Measurements from ENCODE around the gene MBTD1.
A peak's percentile ranks its signal among the peaks of the same experiment; 100 is the strongest.
"Not testable (repeated sequence)": the region's sequence is repeated elsewhere in the genome, so short reads cannot be mapped to it uniquely, and the experiment has no call there.

The MBTD1 gene

DNA sequence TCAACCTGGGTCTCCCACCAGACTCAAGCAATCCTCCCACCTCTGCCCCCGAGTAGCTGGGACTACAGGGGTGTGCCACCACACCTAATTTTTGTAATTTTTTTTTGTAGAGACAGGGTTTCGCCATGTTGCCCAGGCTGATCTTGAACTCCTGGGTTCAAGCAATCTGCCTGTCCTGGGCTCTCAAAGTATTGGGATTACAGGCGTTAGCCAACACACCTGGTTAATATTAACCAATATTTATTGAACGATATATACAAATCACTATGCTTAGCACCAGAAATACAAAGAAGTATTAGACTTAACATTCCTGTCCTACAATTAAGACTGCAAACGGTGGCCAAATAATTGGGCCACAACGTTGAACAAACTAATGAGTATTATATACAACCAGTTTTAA, 4.2 kb downstream of the MBTD1 start:
- DNase-seq (ENCODE audit: low spot score): no peak

DNA sequence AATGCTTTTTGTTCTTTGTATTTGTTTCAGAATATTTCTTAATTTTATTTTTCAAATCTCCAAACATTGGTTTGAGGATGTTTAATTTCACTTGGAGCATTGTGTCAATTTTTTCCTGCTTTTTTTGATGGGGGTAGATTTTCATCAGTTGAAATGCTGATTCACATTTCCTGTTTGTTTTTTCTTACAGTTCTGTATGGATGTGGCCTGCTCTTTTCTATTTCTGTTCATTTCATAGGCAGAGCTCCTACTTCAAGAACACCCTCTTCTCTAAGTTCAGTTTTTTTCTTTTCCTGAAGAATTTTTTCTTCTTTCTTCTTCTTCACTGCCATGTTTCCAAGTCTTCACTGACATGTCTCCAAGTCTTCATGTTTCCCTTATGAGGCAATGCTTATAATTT, 8.8 kb downstream of the MBTD1 start:
- DNase-seq (ENCODE audit: low spot score): no peak

DNA sequence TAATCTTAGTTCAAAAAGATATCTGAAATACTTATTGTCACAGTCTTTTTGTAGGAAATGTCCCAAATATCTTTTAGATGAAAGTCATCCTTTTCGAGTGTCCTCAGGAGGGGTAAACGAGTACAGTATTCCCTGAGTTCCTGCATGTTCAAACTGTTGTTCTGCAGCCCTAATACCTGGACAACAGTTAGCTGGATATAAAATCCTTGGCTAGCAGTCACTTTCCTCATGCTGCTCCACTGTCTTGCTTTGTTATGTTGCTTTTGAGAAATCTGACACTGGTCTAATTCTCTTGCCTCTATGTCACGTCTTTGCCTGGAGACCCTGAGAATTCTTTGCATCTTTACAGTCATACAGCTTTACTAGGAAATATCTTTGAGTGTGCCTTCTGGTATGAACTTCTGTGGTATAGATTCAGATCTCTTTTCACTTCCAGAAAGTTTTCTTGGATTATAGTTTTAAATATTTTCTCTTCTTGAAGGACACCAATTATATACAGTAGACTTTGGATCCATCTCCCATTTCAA, 9.5 kb downstream of the MBTD1 start:
- no peak for DNase-seq (ENCODE audit: low spot score)

DNA sequence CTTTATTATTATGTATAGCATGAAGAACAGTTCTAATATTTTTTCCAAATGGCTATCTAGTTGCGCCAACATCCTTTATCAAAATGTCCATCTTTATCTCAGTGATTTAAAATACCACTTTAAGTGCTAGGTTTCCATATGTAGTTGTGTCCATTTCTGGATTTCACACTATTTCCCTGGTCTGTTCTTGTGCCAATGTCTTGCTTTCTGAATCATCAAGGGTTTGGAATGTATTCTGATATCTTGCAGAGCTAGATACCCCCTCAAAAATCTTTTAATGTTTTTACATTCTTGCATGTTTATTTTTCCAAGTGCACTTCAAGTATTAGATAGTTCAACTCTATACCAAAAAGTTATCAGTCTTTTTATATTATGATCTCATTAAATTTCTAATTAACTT, 14.3 kb downstream of the MBTD1 start:
- no peak for DNase-seq (ENCODE audit: low spot score)

DNA sequence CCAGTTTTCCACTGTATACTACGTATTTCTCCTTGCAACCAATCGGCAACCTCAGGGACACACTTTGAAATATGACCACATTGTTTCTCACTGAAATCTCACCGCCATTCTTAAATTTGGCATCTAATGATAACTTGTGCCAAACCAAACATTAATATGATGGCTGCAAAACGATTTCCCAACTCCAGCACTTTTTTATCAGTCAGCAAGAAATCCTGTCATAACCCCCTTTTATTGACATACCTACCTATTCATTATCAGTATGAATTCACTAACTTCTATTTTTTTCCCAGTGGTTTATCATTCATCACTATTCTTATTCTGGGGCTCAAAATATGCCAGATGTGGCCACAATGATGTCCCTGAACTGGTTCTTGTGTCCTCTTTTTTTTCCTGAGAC, 15.8 kb downstream of the MBTD1 start:
- DNase-seq (ENCODE audit: low spot score): no peak

DNA sequence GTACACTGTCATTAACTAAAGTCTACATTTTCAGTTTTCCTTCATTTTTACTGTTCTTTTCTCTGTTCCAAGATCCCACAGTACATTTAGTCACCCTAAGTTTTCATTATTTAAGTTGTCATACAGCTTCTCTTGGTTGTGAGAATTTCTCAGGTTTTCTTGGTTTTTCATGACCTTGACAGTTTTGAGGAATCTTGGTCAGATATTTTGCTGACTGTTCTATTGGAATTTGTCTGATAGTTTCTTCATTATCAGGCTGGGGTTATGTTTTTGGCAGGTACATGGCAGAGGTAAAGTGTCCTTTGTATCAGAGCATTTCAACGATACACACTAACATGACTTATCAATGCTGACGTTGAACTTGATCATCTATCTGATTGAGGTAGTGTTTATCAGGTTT, 19.6 kb downstream of the MBTD1 start:
- DNase-seq (ENCODE audit: low spot score): no peak

DNA sequence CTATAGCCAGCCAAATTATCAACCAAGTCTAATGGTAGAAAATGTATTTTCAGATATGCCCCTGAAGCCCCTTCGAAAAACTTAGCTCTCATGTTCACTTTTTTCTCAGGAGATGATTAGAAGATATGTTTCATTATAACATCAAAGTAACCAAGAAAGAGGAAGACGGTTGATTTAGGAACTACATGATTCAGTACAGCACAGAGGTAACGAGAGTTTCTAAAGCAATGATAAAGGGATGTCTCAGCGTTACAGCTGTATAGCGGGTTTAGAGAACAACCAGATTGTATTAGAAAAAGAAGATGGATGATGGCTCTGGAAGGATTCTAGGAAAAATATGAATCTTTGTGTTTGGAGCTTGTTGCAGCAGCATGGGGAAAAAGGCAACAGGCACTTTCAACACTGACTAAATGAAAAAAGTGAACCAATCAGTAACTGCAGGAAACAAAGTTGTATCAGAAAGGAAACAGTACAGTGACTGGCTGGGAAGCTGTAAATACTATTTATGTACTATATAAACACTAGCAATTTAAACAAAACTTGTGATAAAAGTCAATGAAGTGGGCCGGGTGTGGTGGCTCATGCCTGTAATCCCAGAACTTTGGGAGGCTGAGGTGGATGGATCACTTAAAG, 21.5 kb downstream of the MBTD1 start:
- DNase-seq (ENCODE audit: low spot score): no peak

DNA sequence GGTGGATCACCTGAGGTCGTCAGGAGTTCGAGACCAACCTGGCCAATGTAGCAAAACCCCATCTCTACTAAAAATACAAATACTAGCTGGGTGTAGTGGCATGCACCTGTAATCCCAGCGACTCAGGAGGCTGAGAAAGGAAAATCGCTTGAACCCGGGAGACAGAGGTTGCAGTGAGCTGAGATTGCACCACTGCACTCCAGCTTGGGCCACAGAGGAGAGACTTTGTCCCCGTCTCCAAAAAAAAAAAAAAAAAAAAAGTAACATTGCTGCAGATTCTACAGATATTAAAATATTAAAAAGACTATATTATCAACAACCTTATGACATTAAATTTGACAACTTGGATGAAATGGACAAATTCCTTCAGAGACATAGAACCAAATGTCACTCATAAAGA, 25.7 kb downstream of the MBTD1 start:
- no peak for DNase-seq (ENCODE audit: low spot score)

DNA sequence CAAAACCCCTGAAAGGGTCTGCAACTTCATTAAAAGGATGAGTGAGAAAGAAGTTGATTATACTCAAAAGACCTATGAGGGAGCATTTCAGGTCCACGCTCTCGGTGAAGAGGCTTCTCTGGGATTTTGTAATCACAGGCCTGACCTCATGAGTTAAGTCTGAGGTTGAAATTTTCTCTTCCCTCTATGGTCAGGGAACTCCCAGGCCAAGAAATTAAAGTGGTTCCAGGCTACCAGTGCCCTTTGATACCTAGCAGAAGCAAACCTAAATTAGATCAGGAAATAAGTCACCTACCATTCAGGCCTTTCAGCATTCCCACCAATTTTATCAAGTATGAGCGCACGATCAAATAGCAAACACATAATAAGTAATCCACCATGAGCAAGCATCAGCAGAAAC, 27.9 kb downstream of the MBTD1 start:
- no peak for DNase-seq (ENCODE audit: low spot score)

DNA sequence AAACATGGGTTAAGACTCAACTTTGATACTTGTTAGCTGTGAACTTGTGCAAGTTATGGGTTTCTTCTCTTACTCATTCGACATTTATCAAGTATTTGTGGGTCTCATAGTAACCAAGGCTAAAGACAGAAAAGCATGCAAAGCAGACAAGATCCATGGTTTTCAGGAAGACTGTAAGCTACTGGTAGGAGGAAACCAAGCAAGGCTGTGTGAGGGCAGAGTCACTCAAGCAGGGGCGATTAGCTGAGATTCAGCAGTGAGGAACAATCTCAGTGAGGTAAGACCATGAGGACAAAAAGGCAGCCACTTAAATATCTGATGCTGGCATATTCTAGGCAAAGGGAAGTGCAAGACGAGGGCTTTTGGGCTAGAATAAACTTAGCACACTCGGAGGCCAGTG, 29.5 kb downstream of the MBTD1 start:
- DNase-seq (ENCODE audit: low spot score): no peak

DNA sequence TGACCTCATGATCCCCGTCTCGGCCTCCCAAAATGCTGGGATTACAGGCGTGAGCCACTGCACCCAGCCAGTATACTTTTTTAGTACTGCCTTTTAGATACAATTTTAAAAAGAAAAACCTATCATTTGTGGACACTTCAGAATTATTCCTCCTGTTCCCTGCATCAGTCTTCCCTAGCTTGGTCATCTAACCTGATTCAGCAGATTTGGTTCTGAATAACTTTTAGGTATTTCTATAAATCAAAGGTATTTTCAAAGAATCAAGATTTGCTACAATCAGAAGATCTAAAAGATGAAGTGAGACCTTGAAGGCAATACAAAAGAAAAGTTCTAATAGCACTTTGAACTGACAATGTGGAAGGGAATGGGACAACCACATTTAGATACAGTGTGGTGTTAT, 30.0 kb downstream of the MBTD1 start:
- DNase-seq (ENCODE audit: low spot score): no peak

DNA sequence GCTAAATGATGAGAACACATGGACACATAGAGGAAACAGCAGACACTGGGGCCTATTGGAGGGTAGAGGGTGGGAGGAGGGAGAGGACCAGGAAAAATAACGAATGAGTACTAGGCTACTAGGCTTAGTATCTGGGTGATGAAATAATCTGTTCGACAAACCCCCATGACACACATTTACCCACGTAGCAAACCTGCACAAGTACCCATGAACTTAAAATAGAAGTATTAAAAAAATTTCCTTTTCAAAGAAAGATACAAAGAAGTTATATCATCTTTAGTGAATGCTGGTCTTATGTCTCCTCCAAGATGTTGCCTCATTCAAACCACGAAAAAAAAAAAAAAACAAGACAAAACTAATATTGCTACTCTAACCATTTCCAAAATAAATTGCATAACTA, 31.7 kb downstream of the MBTD1 start:
- DNase-seq (ENCODE audit: low spot score): no peak

DNA sequence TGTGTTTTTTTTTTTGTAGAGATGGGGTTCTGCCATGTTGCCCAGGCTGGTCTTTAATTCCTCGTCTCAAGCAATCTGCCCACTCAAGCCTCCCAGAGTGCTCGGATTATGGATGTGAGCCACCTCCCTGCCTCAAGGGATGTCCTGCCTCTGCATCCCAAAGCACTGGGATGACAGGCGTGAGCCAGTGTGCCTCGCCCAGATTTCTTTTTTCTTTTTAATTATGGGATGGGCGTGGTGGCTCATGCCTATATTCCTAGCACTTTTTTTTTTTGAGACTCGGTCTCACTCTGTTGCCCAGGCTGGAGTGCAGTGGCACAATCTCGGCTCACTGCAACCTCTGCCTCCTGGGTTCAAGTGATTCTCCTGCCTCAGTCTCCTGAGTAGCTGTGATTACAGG, 34.3 kb downstream of the MBTD1 start:
- DNase-seq (ENCODE audit: low spot score): not testable (repeated sequence)

DNA sequence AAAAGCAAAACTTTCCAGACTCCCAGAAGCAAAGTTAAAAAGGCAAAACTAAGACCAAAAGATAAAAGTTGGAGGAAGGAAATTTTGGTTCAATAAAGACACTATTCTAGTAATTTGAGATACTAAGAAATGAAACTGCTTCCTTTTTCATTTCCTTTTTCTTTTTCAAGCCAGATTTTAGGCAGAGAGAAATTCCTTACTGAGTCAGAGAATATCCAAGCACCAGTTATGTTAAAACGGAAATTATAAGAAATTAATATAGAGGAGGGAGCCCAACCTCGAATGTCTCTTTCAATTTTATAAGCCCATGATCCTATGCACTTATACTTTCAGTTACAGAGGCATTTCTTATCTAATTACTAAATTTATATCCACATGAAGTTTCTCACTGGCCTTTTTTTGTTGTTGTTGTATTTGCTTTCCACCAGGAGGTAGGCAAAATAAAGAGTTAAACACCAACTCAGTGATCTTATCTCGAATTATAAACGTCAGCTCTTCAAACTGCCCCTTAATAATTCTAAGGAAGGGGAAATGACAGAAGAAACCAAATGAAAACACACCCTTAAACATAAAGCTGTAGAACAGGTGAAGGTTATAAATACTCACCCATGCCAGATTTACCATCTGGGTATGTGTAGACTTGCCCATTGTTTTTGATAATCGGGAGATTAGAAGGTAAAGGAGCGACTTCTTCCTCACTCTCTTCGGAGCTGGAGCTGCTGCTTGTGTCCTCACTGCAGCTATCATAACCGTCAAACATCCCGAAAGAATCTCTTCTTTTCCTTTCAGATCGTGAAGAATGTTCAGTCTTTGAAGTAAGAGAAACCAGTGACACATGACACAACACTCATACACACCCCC, 35.2 kb downstream of the MBTD1 start:
- peak; percentile 17 for DNase-seq (ENCODE audit: low spot score)

DNA sequence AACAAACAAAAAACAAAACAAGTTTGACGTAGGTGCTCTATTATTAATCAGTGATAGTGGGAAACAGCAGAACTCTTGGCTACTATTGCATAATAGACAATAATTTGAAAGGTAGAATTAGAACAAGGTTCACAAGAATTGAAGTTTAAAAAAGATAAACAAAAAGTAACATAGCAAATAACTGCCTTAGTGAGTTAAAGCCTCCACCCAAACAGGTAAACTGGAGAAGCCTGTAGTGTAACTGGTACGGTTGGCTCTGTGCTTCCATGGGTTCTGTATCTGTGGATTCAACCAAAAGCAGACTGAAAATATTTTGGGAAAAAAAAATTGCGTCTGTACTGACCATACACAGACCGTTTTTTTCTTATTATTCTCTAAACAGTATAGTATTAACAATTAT, 38.5 kb downstream of the MBTD1 start:
- DNase-seq (ENCODE audit: low spot score): no peak

DNA sequence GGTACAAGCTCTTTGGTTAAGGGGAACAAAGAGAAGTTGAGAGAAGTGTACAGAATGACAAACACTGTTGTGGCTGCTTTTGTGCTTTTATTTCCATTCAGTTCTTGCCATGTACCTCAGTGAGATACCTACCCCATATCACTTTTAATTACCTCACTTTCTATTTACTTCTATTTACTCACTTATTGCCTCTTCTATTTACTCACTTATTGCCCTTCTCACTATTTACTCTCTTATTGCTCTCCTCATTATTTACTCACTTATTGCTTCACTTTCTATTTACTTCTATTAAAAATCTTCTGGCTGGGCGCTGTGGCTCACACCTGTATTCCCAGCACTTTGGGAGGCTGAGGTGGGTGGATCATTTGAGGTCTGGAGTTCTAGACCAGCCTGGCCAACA, 41.9 kb downstream of the MBTD1 start:
- no peak for DNase-seq (ENCODE audit: low spot score)

DNA sequence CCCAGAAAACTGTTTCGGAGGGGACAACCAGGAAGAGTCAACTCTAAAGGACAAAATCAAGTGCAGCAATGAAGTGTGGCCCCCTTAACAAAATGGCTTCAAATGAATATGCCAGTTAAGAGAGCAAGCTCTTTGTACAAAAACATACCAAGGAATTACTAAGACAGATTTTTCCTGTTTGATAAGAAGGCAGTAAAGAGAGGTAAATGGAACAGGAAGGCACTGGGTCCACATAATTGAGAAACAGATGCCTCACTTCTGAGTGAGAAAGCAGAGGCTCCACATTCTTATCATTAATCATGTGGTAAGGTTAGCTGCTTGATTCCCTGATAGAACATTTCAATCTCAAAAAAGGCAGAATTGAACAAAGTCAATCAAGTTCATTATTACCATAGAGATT, 44.9 kb downstream of the MBTD1 start:
- DNase-seq (ENCODE audit: low spot score): no peak

DNA sequence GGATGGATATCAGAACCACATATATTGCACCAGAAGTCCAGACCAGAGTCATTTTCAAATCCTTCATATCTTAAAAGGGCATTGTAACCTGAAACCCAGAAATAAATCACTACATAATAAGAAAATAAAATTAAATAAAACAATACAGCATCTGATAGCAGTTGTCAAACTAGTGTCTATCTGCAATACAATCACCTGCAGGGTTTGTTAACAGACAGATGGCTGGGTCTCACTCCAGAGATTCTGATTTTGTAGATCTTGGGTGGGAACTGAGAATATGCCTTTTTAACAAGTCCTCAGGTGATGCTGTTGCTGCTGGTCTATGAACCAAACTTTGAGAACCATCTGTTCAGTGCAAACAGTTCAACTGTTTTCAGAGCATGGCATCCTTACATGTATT, 56.0 kb downstream of the MBTD1 start:
- no peak for DNase-seq (ENCODE audit: low spot score)

DNA sequence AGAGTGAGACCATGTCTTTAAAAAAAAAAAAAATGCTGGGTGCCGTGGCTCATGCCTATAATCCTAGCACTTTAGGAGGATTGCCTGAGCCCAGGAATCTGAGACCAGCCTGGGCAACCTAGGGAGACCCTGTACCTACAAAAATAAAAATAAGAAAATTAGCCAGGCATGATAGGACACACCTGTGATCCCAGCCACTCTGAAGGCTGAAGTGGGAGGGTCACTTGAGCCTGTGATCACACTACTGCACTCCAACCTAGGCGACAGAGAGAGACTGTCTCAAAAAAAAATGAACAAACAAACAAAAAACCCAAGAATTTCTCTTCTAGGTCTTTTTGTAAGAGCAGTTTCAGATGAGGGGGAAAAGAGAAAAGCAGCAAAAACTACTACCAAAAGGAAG, 59.0 kb downstream of the MBTD1 start:
- no peak for DNase-seq (ENCODE audit: low spot score)

DNA sequence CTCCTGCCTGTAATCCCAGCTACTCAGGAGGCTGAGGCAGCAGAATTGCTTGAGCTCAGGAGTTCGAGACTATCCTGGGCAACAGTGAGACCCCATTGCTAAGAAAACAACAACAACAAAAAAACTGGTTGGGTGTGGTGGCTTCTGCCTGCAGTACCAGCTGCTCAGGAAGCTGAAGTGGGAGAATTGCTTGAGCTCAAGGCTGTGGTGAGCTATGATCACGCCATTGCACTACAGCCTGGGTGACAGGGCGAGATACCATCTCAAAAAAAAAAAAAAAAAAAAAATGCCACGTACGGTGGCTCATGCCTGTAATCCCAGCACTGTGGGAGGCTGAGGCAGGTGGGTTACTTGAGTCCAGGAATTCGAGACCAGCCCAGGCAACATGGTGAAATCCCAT, 59.6 kb downstream of the MBTD1 start:
- no peak for DNase-seq (ENCODE audit: low spot score)

DNA sequence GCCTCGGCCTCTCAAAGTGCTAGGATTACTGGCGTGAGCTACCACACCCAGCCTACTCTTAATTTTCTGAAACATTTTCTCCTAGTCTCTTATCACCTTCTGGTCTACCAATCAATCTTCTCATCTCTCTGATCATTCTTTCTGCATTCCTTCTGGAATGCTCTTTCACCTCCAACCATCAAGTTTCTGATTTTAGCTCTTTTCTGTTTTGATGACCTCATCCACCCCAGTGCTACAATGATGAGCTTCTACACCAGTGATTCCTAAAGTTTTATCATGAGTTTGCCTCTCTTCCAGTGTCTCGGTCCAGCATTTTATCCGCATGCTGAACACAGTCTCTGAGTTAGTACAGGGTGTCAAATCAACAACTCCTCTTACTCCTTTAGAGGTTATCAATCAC, 62.1 kb downstream of the MBTD1 start:
- no peak for DNase-seq (ENCODE audit: low spot score)

DNA sequence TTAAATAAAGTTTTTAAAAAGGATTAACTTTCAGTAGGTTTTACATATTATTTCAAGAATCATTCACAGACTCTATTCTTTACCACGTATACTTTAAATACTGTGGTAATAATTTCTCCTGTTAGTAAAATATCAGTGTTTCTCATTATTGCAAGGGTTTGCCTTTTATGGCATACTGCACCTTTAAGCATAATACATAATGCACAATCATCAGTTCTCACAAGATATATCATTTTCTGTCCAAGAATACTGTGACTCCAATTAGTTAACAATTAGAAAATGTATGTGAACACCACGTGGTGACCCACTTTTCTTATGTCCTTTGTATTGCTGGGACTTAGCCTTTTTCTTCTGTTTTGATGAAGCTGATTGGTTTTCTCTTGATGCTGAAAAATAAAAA, 68.0 kb downstream of the MBTD1 start:
- no peak for DNase-seq (ENCODE audit: low spot score)

DNA sequence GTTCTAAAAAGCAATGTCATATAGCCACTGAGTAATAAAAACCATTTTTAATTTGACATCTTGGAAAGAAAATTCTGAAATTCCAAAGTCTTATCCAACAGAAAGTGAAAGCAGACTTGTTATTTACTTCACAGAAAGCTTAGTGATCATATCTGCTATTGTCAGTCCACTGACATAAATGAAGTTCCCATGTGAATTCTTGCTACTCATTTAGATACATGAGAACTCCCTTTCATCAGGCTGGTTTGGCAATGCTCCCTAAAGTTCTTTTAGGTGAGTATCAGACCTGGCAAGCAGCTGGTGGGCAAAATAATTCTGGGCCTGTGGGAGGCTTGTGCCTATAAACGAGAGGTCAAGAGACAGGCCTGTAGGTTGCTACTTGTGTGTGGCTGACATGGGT, 70.2 kb downstream of the MBTD1 start:
- DNase-seq (ENCODE audit: low spot score): no peak

DNA sequence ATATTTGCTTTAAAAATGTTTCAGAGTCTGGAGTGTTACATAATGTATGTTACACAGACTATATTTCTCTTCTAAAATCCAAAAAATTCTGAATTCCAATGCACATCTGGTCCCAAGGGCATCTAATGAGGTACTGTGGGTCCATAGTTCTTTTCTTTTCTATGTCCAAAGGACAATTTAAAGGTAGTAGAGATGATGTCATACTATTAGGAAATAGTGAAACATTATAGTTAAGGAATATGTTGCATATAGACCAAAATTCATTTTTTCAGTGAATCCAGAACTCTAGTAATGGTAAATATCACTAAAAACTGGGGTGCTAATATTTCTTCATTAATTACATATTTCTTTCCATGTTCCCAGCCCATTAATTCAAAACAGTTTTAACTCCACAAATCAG, 70.7 kb downstream of the MBTD1 start:
- DNase-seq (ENCODE audit: low spot score): no peak

All from kidney capillary endothelial cell (primary cell).